Fibroblast of villous mesenchyme (primary cell): ENCODE data around the gene PROX2. TPM values are rescaled to one million over a fixed set of nuclear protein-coding genes. Genes with fewer than 3 reads are reported as not detected.

Source experiments
- DNase-seq: peaks from one replicate; pipeline ENCODE4 v3.0.0-alpha.2; 2010; ENCODE audit warnings: low read depth
- H3K4me3 ChIP-seq: 2 replicates; pipeline ENCODE4 v1.5.1; 2011; ENCODE audit warnings: low read depth, mild to moderate bottlenecking, low read length
- CTCF ChIP-seq: IDR thresholded peaks from 2 replicates; pipeline ENCODE4 v1.5.1; 2012; ENCODE audit warnings: low read depth, mild to moderate bottlenecking, low read length; ENCODE audit not compliant: insufficient read depth
- total RNA-seq: library from RNA; depleted of rRNA; stranded (reverse); fragments of >200 nt; gene quantifications from 2 replicates; pipeline ENCODE4 v1.2.3, GENCODE V29; 2012

Gene PROX2
- total RNA-seq, 1 donor, result not detected

- TF ChIP-seq CTCF, result no peak
- H3K4me3 ChIP-seq, result no peak overlapping the region
- no peak for DNase-seq
These were observed 34.4 kb downstream of the PROX2 start for GRCh38 chr14:74841230-74842207.

GRCh38 chr14:74840603-74841030 lies 35.3 kb downstream of the PROX2 start:
- no peak overlapping the region for H3K4me3 ChIP-seq
- DNase-seq, result no peak
- no peak for TF ChIP-seq CTCF

- TF ChIP-seq CTCF, result no peak
- H3K4me3 ChIP-seq, result no peak overlapping the region
- peak; percentile 53 for DNase-seq
These were observed 37.8 kb downstream of the PROX2 start for GRCh38 chr14:74838166-74838565.

GRCh38 chr14:74836251-74836960 lies 39.5 kb downstream of the PROX2 start:
- DNase-seq, result peak; percentile 47
- no peak for TF ChIP-seq CTCF
- no peak overlapping the region for H3K4me3 ChIP-seq

GRCh38 chr14:74835645-74836250 lies 40.2 kb downstream of the PROX2 start:
- no peak for TF ChIP-seq CTCF
- H3K4me3 ChIP-seq, result no peak overlapping the region
- no peak for DNase-seq

GRCh38 chr14:74834692-74835392 lies 41.1 kb downstream of the PROX2 start:
- H3K4me3 ChIP-seq, result no peak overlapping the region
- no peak for TF ChIP-seq CTCF
- no peak for DNase-seq
